Activated naive CD8-positive, alpha-beta T cell treated with anti-CD3 and anti-CD28 coated beads, Interleukin-2, amount 50 U/mL, for 16 hours (primary cell): Measurements from ENCODE around the gene PLEKHA7.
A peak's percentile ranks its signal among the peaks of the same experiment; 100 is the strongest.
"Not testable (repeated sequence)": the region's sequence is repeated elsewhere in the genome, so short reads cannot be mapped to it uniquely, and the experiment has no call there.

Experiments
- DNase-seq: peaks from one replicate; pipeline ENCODE4 v3.0.0-alpha.2; 2020; ENCODE audit warnings: low read depth, low spot score

PLEKHA7 gene

DNA sequence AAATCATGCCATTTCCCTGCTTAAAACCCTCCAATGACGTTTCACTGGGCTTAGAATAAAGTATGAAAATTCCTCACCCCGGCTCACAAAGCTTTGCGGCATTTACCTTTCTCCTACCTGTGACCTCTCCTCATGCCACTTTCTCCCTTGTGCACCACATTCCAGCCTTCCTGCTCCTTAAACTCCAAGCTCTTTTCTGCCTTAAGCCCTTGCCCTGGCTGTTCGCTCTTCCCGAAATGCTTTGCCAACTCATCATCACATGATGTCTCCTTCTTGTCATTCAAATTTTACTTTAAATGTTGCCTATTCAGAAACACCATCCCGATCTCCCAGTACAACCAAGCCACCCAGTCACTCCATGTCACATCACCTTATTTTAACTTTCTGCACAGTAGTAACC, 2.0 kb downstream of the PLEKHA7 start:
- DNase-seq, result no peak

GRCh38 chr11:17010851-17011420, 3.3 kb downstream of the PLEKHA7 start:
- no peak for DNase-seq

DNA sequence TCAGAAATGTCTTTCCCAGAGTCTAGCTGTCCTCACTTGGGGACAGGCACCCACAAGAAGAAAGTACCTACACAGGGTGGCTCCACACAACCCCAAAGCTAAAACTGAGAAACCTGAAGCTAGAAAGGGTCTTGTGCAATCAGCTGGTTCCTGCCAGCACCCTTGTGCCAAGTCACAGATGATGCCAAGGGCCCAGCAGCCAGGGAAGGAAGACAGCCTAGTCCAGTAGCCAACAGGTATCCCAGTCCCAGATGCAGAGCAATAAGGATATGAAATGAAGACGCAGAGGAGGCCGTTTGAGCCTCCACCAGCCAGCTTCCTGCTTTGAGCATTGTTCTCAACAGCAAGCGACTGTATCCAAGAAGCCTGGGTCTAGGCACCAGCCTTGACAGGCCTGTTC, 6.1 kb downstream of the PLEKHA7 start:
- no peak for DNase-seq

- no peak for DNase-seq
Measured at GRCh38 chr11:17005646-17006045, 8.6 kb downstream of the PLEKHA7 start.

GRCh38 chr11:17004486-17005148, 9.6 kb downstream of the PLEKHA7 start:
- DNase-seq, result no peak

GRCh38 chr11:17003426-17003825, 10.8 kb downstream of the PLEKHA7 start:
- DNase-seq, result no peak

DNA sequence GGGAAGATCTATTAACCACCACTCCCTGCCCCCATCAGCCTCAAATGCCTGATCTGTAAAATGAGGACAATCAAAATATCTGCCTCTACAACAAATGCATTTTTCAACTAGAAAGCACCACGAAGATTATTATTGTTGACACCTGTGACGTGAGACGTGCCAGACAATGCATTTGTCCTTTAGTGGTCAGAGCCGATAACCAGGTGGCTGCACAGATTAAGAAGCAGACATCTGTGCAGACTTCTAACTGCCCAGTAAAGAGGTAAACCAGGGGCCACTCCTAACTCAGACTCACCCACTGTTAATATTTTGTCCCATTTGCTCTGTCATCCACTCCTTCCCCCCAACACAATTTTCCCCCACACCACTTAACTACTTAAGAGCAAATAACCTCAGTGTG, 11.7 kb downstream of the PLEKHA7 start:
- DNase-seq, result no peak

GRCh38 chr11:17001806-17002205, 12.4 kb downstream of the PLEKHA7 start:
- no peak for DNase-seq

DNA sequence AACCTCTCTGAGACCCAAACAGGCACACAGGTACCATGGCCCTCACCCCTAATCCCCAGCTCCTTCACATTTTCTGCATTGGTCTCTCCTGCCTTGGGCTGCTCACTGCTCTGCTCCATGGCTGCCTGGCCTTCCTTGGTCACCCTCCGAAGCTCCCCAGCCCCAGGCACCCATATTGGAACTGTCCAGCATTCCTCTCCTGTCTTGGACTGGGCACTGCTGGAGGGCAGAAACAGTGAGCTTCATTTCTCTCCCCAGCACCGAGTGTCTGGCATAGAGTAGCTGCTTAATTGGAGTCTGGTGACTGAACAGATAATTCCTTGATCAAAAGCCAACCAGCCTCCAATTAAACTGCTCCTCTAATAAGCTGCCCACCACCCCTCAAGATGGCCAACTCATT, 13.2 kb downstream of the PLEKHA7 start:
- no peak for DNase-seq

GRCh38 chr11:17000253-17000652, 14.0 kb downstream of the PLEKHA7 start:
- DNase-seq, result not testable (repeated sequence)

DNA sequence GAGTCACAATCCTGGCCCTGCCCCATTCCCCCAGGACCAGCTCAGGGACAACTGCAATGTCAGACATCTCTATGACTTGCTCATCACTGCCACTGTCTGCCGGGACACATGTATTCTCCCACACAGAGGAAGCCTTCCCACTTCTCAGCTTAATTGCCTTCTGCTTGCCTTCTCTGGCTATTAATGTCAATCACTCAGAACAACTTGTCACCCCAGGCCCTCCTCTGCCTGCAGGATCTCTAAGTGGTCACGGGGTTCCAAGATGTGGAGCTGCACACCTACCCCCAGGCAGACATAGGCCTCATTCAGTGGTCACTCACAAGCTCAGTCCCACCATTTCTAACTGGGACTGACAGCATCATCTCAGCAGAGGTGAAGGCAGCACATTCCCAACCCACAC, 15.1 kb downstream of the PLEKHA7 start:
- no peak for DNase-seq

DNA sequence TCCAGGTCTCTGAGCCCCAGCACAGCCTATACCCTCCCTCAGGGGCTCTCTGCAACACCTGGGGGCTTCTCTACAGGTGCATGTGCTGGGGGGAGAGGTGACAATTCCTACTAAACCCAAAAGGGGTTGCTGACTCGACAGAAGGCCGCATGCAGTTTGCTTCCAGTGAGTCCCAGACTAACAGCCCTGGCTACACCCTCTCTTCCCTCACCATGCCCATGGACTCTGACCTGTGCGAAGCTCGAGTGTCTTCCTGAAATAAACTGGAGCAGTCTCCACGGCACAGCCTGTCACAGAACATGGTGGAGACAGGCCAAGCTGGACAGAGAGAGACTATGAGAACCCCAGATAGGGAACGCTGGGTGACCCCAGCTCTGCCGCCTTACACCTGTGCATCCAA, 16.6 kb downstream of the PLEKHA7 start:
- DNase-seq, result no peak

- DNase-seq, result no peak
Measured at GRCh38 chr11:16993495-16993894, 20.7 kb downstream of the PLEKHA7 start.

GRCh38 chr11:16992846-16993245, 21.4 kb downstream of the PLEKHA7 start:
- no peak for DNase-seq

- no peak for DNase-seq
Measured at GRCh38 chr11:16989554-16989953, 24.7 kb downstream of the PLEKHA7 start.

DNA sequence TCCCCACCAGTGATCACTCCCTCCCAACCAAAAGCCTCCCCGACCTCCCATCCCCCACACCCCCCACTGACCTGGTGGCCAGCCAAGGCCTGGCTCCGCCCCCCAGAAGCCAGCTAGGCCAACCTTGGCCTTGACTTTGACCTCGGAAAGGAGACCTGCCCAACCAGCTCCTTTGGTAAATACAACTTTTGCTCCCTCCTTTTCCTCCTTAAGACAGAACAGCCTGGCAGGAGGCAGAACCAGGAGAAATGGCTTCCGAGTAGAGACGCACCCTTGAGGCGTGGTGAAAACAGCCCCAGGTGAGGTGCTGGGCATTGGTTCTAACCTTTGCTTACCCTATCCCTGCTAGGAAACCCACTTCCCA, 27.0 kb downstream of the PLEKHA7 start:
- DNase-seq, result no peak

DNA sequence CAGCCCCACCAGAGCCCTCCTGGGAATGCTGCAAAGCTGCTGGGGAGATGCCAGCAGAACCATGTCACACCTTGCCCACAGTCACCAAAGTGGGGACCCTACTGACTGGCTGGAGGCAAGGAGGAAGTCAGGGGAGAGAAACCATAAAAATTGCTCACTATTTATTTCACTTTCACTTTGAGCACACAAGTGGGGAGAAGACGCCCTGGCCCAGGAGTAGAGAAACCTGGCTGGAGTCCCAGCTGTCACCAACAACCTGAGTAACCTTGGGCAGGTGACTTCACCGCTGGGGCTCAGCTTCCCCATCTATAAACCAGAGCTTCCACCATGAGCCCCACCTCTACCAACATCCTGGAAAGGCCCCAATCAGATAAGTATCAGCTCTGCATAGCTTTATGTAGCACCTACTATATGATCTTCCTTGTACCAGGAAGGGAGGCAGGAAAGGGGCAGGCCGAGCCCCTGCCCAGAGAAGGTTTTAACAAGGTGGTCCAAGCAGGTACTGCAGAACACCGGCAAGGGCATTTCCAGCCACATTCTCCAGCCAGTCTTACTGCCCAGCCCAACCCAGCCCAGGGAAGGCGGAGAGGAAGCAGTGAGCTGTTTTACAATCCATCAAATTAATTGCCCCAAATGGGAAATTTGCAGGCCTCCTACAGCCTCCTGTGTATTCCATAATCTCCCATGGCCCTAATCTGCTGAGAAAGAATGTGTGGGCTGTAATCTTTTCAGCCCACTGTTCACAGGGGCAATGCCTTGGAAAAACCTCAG, 27.6 kb downstream of the PLEKHA7 start:
- DNase-seq, result peak; percentile 16

GRCh38 chr11:16985297-16985696, 28.9 kb downstream of the PLEKHA7 start:
- no peak for DNase-seq

DNA sequence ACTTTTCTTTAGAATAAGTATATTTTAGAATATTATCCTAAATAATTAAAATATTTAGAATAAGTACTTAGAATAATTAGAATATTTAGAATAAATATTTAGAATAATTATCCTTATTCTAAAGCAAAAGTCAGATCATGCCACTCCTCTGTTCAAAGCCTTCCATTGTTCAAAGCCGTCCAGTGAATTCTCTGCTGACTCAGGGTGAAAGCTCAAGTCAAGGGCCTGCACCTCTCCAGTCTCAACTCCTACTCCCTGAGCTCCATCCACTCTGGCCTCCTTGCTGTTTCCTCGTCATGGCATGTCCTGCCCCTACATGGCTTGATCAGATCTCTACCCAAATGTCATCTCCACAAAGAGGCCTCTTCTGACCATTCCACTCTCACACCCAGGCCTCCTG, 30.0 kb downstream of the PLEKHA7 start:
- DNase-seq, result no peak

DNA sequence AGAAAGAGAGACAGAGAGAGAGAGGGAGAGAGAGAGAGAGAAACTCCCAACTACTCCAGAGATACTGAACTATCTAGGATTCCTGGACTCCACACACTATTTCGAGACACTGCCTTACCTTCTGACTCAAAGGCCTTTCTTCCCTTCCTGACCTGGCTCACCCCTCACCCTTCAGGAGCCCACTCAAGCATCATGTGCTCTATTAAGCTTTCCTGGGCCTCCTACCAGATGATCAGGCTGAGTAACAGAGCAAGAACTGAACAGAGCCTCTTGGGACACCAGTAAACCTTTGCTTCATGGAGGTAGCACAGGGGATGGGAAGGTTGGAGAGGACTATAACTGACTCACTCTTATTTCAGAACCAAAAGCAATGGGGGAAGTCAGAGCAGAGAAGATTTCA, 31.4 kb downstream of the PLEKHA7 start:
- no peak for DNase-seq

DNA sequence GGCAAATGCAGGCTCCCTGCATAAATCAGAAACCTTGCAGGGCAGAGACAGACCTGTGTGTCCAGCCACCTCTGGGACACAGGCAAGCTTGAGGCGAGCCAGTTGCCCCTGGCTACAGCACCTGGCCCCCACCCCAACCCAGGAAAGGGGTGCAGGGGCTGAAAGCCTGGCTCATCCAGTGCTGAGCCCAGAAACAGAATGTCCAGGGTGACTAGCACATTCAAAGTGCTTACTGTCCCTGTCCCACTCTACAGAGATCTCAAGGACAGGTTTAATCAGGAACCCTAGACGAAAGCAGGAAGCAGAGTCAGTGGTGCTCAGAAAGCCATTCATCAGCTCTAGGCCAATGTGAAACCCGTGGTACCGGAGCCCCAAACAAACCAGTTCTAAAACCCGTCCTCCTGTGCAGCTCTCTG, 31.9 kb downstream of the PLEKHA7 start:
- no peak for DNase-seq

GRCh38 chr11:16981651-16982194, 32.5 kb downstream of the PLEKHA7 start:
- no peak for DNase-seq
